GM19395 (cell line): Measurements from ENCODE around the gene WNT6.

Experiments used
- ATAC-seq: cut with Tn5 transposase; IDR thresholded peaks from one replicate; pipeline ENCODE4 v1.9.1; 2021; ENCODE audit warnings: mild to moderate bottlenecking, moderate library complexity; ENCODE audit not compliant: unreplicated experiment

The WNT6 gene

DNA sequence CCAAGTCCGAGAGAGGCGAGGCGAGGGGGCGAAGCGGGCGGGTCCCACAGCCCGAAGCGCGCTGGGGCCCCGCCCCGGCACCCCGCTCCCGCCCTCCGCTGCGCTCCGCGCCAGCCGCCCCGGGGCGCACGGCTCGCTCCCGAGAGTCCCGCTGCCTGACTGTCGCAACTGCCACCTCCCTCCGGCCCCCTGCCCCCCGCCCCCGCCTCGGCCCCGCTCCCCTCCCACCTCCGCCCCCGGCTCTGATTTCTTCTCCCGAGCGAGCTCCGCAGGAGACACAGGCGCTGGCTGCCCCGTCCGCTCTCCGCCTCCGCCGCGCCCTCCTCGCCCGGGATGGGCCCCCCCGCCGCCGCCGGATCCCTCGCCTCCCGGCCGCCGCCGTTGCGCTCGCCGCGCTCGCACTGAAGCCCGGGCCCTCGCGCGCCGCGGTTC is at the start of gene WNT6:
TSS of gene WNT6 (plus strand) at position 250 of the 432 bp plus-strand sequence. CDS start 233 bp downstream, outside the sequence.
- ATAC-seq, result no peak

DNA sequence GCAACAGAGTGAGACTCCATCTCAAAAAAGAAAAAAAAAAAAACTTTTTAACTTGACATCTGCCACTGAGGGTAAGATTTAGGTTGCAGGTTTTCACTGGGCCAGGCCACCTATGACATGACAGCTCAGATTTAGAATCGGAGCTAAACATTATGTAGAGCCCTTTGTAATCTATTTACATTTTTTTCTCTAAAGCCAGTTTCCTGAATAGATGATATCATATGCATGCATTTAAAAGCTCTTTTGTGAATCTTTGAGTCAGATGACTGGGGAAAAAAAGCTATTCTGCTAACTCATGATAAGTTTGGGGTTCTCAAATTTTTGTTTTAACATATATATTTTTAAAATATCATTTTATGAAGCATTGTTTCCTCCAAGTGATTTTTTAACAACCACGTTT is 49.3 kb upstream of the WNT6 start:
- no peak for ATAC-seq

GRCh38 chr2:218811382-218811781 is 48.2 kb upstream of the WNT6 start:
- ATAC-seq, result no peak

GRCh38 chr2:218812096-218812815 is 47.3 kb upstream of the WNT6 start:
- no peak for ATAC-seq

DNA sequence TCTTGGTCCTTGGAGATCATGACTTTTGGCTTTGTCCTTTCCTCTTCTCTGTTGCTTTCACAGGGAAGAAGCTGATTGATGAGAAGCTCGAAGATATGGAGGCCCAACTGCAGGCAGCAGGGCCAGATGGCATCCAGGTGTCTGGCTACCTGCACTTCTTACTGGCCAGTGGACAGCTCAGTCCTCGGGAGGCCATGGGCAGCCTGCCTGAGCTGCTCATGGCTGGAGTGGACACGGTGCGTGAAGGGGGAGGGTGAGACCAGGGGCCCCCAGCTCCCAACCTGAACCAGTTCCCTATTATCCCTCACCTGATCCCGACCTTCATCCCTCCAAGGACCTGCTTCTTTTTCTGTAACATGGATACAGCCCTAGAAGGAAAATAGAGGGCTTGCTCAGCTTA is 46.7 kb upstream of the WNT6 start:
- ATAC-seq, result no peak

GRCh38 chr2:218813771-218814460 is 45.7 kb upstream of the WNT6 start:
- ATAC-seq, result no peak

DNA sequence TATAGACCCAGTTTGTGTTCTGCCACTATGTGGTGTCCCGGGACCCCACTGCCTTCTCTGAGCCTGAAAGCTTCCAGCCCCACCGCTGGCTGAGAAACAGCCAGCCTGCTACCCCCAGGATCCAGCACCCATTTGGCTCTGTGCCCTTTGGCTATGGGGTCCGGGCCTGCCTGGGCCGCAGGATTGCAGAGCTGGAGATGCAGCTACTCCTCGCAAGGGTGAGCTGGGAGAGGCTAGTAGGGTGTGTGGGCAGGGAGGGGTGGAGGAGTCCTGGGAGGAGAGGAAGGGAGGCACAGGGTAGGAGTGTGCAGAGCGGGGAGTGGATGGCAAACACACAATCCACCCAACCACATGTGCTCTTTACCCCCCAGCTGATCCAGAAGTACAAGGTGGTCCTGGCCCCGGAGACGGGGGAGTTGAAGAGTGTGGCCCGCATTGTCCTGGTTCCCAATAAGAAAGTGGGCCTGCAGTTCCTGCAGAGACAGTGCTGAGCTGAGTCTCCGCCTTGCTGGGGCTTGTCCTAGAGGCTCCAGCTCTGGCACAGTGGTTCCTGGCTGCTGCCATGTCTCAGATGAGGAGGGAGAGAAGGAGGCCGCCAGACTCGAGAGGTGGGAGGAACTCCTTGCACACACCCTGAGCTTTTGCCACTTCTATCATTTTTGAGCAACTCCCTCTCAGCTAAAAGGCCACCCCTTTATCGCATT is 44.9 kb upstream of the WNT6 start:
- no peak for ATAC-seq

GRCh38 chr2:218815244-218815637 is 44.4 kb upstream of the WNT6 start:
- ATAC-seq, result no peak

DNA sequence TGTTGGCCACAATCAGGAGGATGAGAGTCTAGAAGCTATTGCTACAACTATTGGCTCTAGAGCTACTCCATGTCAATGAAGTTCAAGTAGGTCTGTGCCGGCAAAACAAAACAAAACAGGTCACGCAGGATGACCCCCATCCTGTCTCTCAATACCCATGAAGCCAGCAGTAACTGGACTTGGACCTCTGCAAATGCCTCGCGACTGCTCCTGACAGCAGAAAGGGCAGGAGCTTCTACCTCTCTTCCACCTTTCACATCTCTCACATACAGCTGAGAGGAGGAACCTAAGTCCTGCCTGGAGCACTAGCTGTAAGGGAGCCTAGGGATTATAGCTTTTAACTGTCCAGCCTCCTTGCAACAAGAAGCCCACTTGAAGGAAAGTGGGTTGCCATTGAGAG is 44.0 kb upstream of the WNT6 start:
- no peak for ATAC-seq

DNA sequence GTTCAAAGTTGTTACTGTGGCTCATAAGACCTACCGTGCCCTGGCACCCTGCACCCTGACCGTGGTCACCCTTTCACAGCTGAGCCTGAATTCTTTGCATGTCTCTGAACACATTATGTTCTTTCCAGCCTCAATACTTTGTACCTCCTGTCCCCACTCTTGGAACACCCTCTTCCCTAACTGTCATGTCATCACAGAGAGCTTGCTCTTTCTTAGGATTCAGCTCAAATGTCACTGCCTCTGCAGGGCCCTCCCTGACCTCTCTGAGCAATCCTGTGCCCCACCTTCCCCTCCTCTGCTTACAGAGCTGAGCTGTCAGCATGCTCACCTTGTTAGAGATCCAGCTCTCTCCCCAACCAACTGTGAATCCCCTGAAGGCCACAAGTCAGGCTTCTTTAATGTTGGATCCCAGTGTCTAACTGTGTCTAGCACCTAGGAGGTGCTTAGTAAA is 43.0 kb upstream of the WNT6 start:
- ATAC-seq, result no peak

DNA sequence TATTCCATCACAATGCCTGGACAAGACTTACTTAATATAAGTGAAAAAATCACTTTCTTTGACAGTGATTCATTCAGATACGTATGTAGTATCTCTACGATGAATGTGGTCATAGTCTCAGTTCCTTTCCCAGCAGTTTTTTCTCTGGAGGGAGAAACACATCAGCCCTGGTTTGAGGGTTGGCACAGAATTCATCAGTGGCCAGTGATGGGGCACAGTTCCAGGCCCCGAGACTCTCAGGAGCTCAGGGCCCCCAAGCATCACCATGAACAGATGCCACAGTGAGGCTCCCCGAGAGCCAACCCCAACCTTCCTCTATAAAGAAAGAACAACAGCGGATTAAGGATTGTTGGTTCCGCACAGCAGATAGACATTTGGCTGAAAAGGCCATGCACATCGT is 40.5 kb upstream of the WNT6 start:
- no peak for ATAC-seq

DNA sequence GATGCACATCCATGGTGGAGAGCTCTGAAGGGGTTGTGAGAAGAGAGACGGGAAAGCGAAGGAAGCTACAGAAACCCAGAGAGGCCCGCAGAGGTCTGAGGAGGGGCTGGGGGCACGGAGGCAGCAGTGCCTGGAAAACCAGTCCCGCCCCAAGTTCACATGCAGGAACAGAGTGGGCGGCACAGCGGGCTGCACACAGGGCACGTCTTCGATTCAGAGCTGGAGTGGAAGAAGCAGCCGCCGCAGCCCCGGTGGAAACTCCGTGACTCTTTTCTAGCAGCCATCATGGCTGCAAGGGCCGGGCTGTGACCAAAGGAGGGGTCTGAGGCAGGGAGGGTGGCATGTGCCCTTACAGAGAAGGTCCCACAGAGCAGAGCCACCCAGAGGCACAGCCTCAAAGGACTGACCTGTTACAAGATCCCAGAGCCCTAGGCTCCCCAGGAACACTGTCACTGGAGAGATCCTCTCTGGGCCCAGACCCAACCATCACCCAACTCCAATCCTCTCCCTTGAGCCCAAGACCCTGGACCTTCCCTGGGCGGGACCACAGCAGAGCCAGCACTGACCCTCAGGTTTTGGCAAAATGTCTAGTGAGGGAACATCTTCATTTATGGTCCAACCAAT is 38.7 kb upstream of the WNT6 start:
- ATAC-seq, result no peak

- no peak for ATAC-seq
Observed at GRCh38 chr2:218821605-218822211, 37.9 kb upstream of the WNT6 start.

DNA sequence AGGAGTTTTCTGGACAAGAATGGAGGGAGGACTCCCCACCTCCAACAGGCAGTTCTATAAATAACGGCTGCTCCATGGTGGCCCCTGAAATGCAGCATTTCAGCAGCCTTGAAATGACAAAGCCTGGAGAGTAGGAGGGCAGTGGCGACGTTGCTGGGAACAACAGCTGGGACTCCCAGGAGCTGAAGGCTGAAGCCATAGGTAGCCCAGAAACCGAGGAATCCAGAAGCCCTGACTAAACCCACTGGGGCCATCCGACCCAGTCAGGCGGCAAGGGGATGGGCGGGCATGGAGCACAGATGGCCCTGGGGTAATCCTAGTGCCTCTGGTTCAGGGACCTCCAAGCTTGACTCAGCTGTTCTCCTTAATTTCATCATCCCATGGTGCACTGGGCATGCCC is 37.0 kb upstream of the WNT6 start:
- no peak for ATAC-seq

DNA sequence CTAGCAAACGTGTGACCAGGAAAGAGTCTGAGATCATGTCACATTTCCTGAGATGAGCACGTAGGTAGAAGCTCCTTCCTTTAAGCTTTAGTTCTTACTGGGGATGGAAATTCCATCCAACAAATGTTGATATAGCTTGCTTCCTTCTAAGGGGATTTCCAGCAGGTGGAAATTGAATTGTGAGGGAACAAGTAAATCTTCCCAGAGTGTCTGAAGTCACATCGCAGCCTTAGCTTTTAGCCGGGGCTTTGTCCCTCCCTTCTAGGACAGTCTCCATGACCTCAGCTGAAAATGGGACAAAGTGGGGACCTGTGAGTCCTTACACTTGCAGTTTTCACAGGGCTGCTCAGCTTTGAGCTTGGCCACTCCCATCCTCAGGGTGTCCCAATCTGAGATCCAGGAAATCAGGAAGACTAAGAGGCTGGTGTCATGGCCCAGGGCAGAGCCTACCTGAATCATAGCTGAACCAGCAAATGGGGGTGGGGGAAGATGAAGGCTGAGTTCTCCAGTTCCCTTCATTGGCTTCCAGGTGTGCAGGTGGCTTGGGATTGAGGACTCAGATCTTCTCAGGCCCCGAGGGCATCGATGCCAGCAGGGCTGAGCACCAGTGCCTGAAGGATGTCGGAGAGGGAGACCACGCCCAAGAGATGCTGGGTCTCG is 36.3 kb upstream of the WNT6 start:
- no peak for ATAC-seq

DNA sequence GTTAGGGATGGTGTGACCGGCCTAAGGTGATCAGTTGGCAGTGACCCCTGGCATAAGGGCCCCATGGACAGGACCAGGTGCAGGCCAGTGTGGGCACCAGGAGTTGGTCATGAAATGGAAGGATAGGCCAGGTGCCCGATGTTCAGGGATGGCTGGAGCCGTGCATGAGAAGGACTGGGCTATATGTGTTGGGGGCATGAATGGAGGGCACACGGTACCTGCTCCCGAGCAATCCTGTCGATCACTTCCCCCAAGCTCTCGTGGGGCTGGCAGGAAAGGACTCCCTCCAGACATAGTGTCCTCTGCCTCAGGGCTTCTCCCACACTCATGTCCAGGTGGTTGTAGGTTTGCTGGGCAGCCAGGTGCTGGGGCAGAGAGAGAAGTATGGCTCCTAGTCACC is 35.6 kb upstream of the WNT6 start:
- no peak for ATAC-seq

GRCh38 chr2:218826791-218827190 is 32.8 kb upstream of the WNT6 start:
- no peak for ATAC-seq

GRCh38 chr2:218827701-218828476 is 31.7 kb upstream of the WNT6 start:
- ATAC-seq, result no peak

DNA sequence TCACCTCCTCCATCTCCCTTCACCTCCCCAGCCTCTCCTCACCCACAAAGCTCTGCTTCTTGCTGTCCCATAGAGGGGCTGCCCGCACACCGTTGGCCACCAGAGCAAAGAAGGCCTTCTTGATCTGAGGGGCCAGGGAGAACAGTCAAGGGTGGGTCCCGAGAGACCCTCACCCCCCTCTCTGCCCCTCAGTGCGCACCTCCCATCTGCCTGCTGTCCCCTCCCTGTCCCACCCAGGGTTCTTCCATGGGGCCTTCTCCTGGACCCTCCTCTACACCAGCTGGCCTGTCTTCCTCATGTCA is 31.2 kb upstream of the WNT6 start:
- no peak for ATAC-seq

GRCh38 chr2:218829868-218830451 is 29.6 kb upstream of the WNT6 start:
- no peak for ATAC-seq
